Activated T-cell treated with anti-CD3 and anti-CD28 coated beads, Interleukin-2, amount 50 U/mL, for 4 hours (primary cell): ENCODE data around the gene PAM16. TPM values are rescaled to one million over a fixed set of nuclear protein-coding genes. Genes with fewer than 3 reads are reported as not detected.

Source experiments
- ATAC-seq, 2 donors: fragments of 200-7000 bp; cut with Tn5 transposase; one replicate each; pipeline ENCODE4 v1.10.0; 2021
- DNase-seq: peaks from one replicate; pipeline ENCODE4 v3.0.0-alpha.2; 2020
- H3K27me3 Mint-ChIP-seq: one replicate; pipeline ENCODE4 v1.8.0; 2021; ENCODE audit warnings: low read depth, mixed read lengths
- H3K36me3 Mint-ChIP-seq: one replicate; pipeline ENCODE4 v1.8.0; 2022; ENCODE audit warnings: mixed read lengths; ENCODE audit not compliant: insufficient read depth
- H3K4me1 Mint-ChIP-seq: one replicate; pipeline ENCODE4 v1.8.0; 2021; ENCODE audit warnings: low read depth, mixed read lengths
- H3K4me3 Mint-ChIP-seq: one replicate; pipeline ENCODE4 v1.8.0; 2021; ENCODE audit warnings: mild to moderate bottlenecking, moderate library complexity, mixed read lengths
- H3K9me3 Mint-ChIP-seq: one replicate; pipeline ENCODE4 v1.8.0; 2021; ENCODE audit warnings: mixed read lengths
- total RNA-seq, 3 donors: library from RNA; stranded (reverse); gene quantifications; one replicate each; pipeline ENCODE4 v1.2.1, GENCODE V29; 2021

Gene PAM16
- total RNA-seq, 3 donors from 2014 or later, result 112 to 131 (median 125) TPM

- Mint-ChIP-seq H3K9me3 (no peaks in the 10 kb centered on the region), H3K27me3 (no peaks in the 10 kb centered on the region), H3K36me3 (peaks cover 6% of the 10 kb centered on the region), H3K4me1 (no peaks in the 10 kb centered on the region), H3K4me3 (no peak overlapping the region)
- ATAC-seq, result no peak
- no peak for DNase-seq
Measured at GRCh38 chr16:4386951-4387565, 35.9 kb upstream of the PAM16 start.

- peaks cover 6% of the 10 kb centered on the region for H3K36me3 Mint-ChIP-seq
- DNase-seq (no peak), ATAC-seq (no peak)
- H3K27me3 Mint-ChIP-seq, result no peaks in the 10 kb centered on the region
- no peaks in the 10 kb centered on the region for H3K4me1 Mint-ChIP-seq
- H3K9me3 Mint-ChIP-seq, result no peaks in the 10 kb centered on the region
- H3K4me3 Mint-ChIP-seq, result no peak overlapping the region
Measured at GRCh38 chr16:4386451-4386805, 35.3 kb upstream of the PAM16 start.

- Mint-ChIP-seq H3K9me3 (no peaks in the 10 kb centered on the region), H3K4me3 (no peak overlapping the region), H3K4me1 (no peaks in the 10 kb centered on the region), H3K27me3 (no peaks in the 10 kb centered on the region), H3K36me3 (peaks cover 6% of the 10 kb centered on the region)
- ATAC-seq (no peak), DNase-seq (no peak)
Measured at GRCh38 chr16:4385789-4386450, 34.8 kb upstream of the PAM16 start.

- DNase-seq, result no peak
- Mint-ChIP-seq H3K9me3 (no peaks in the 10 kb centered on the region), H3K36me3 (peaks cover 6% of the 10 kb centered on the region), H3K4me3 (no peak overlapping the region), H3K27me3 (no peaks in the 10 kb centered on the region), H3K4me1 (no peaks in the 10 kb centered on the region)
- no peak for ATAC-seq
Measured at GRCh38 chr16:4385066-4385788, 34.1 kb upstream of the PAM16 start.

- DNase-seq, result no peak
- ATAC-seq, result no peak
- no peaks in the 10 kb centered on the region for H3K9me3 Mint-ChIP-seq
- H3K4me3 Mint-ChIP-seq, result no peak overlapping the region
- H3K36me3 Mint-ChIP-seq, result peaks cover 1% of the 10 kb centered on the region
- no peaks in the 10 kb centered on the region for H3K4me1 Mint-ChIP-seq
- H3K27me3 Mint-ChIP-seq, result no peaks in the 10 kb centered on the region
Measured at GRCh38 chr16:4384509-4384942, 33.4 kb upstream of the PAM16 start.

GRCh38 chr16:4383591-4384444 lies 32.7 kb upstream of the PAM16 start:
- no peaks in the 10 kb centered on the region for H3K4me1 Mint-ChIP-seq
- H3K4me3 Mint-ChIP-seq, result no peak overlapping the region
- ATAC-seq, result no peak
- H3K27me3 Mint-ChIP-seq, result no peaks in the 10 kb centered on the region
- no peak for DNase-seq
- H3K9me3 Mint-ChIP-seq, result no peaks in the 10 kb centered on the region
- peaks cover 1% of the 10 kb centered on the region for H3K36me3 Mint-ChIP-seq

- H3K4me1 Mint-ChIP-seq, result no peaks in the 10 kb centered on the region
- peaks cover 1% of the 10 kb centered on the region for H3K36me3 Mint-ChIP-seq
- no peaks in the 10 kb centered on the region for H3K27me3 Mint-ChIP-seq
- no peak overlapping the region for H3K4me3 Mint-ChIP-seq
- ATAC-seq (no peak), DNase-seq (no peak)
- no peaks in the 10 kb centered on the region for H3K9me3 Mint-ChIP-seq
Measured at GRCh38 chr16:4382795-4383357, 31.8 kb upstream of the PAM16 start.

GRCh38 chr16:4381935-4382794 lies 31.0 kb upstream of the PAM16 start:
- H3K36me3 Mint-ChIP-seq, result peaks cover 1% of the 10 kb centered on the region

GRCh38 chr16:4381072-4381934 lies 30.2 kb upstream of the PAM16 start:
- Mint-ChIP-seq H3K27me3 (no peaks in the 10 kb centered on the region), H3K36me3 (peaks cover 1% of the 10 kb centered on the region), H3K9me3 (no peaks in the 10 kb centered on the region), H3K4me3 (no peak overlapping the region), H3K4me1 (peaks cover 2% of the 10 kb centered on the region)
- no peak for DNase-seq
- no peak for ATAC-seq

More at GRCh38 chr16:4381935-4382794, 31.0 kb upstream of the PAM16 start:
- Mint-ChIP-seq H3K27me3 (no peaks in the 10 kb centered on the region), H3K4me1 (no peaks in the 10 kb centered on the region), H3K4me3 (no peak overlapping the region), H3K9me3 (no peaks in the 10 kb centered on the region)
- no peak for DNase-seq
- ATAC-seq, result no peak

GRCh38 chr16:4380119-4381063 lies 29.3 kb upstream of the PAM16 start:
- Mint-ChIP-seq H3K4me1 (peaks cover 2% of the 10 kb centered on the region), H3K27me3 (no peaks in the 10 kb centered on the region), H3K9me3 (no peaks in the 10 kb centered on the region), H3K36me3 (peaks cover 4% of the 10 kb centered on the region), H3K4me3 (no peak overlapping the region)
- ATAC-seq (no peak), DNase-seq (no peak)

- H3K4me1 Mint-ChIP-seq, result peaks cover 2% of the 10 kb centered on the region
- peaks cover 4% of the 10 kb centered on the region for H3K36me3 Mint-ChIP-seq
- H3K9me3 Mint-ChIP-seq, result no peaks in the 10 kb centered on the region
- no peak overlapping the region for H3K4me3 Mint-ChIP-seq
- DNase-seq, result no peak
- no peak for ATAC-seq
- no peaks in the 10 kb centered on the region for H3K27me3 Mint-ChIP-seq
Measured at GRCh38 chr16:4378999-4379690, 28.0 kb upstream of the PAM16 start.
